Ramos (cell line): ENCODE measurements around the gene RPS6KC1.
"Not testable (repeated sequence)": the region's sequence is repeated elsewhere in the genome, so short reads cannot be mapped to it uniquely, and the experiment has no call there.

ENCODE experiments used
- in situ Hi-C: fragments of 300-500 bp; cut with MboI; formaldehyde crosslinking; loops from one replicate; pipeline ENCODE4 v1.14.3; 2022; ENCODE audit warnings: low sequenced_read_pairs; ENCODE audit not compliant: unreplicated experiment

Gene RPS6KC1

DNA sequence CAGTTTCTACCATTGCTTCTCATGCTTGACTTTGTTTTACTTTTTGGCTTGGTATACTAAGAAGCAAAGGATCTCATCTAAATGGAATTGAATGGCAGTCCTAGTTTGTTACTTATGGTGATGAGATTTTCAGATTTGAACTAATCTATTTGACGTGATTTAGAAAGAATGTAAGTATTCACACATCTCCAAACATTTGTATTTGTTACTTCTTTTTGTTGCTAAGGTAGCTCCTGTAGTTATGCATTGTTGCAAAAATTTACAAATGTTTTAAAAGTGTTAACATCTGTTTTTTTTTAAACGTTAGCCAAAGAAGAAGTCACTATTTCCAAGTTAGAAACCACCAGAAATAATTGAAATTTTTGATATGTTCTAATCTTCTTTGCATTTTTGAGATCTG is 222.5 kb downstream of the RPS6KC1 start:
- in situ Hi-C loops = no loop called here

DNA sequence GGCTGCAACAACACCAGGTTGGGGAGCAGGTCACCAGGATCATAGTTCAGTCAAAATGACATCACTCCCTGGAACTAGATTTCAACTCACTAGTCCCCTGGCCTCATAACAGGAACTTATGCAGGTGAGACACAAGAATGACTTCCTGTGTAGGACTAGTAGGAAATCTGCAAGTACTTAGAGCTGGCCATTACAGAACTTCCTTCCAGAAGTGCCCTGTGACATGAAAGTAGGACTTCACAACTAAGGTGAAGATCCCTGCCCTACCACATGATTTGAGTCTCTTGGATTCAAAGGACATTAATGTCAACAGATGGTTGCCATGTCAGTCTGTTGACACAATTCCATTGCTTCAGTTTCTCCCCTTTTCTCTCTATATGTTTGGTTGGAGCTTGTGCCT is 223.1 kb downstream of the RPS6KC1 start:
- in situ Hi-C loops = no loop called here

DNA sequence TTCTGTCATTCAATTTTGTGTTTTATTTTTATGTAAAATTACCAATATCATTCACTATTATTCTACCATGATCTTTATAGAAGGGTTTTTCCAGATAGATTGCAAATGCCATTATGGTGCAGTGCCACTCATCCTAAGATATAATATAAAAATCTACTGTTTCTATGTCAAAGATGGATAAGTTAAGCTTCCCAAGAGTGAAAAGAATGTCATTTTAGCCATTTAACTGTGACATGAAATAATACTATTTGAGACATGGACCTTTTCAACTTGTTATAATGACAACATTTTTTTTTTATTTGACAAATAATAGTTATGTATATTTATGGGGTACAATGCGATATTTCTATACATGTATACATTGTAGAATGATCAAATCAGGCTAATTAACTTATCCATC is 224.3 kb downstream of the RPS6KC1 start:
- in situ Hi-C loops = no loop called here

DNA sequence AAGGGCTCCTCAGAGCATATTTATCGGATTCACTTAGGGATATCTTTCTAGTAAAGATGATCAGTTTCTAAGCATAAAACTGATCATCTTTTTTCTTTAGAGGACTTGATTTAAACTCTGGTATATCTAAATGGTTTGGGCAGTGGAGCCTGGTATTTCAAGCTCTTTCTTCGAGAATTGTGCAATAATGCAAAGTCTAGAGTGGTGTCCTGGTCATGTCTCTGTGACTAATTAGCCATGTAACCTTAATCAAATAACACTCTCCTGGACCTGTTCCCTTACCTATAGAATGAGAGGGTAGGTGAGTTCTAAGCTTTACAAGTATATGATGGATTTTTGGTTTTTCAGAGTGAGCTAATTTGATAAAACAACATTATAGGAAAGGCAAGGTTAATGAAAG is 225.2 kb downstream of the RPS6KC1 start:
- in situ Hi-C loops = no loop called here

- in situ Hi-C loops = no loop called here
These were observed 226.0 kb downstream of the RPS6KC1 start for GRCh38 chr1:213277036-213277435.

DNA sequence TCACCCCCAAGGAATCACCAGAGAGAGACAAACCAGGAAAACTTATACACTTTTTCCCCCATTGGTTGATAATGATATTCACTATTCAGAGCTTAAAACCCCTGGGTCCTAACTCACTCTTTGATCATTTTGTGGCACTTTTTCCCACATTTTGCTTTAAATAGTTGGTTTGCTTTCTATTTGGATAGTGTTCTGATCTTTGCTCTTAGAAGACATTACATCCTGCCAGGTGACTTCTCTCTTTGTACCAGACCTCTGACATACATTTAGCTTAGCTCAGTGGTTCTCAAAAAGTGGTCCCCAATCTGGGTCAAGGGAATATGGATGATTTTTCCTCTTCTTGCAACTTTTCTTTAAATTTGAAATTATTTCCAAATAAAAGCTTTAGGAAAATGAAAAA is 228.4 kb downstream of the RPS6KC1 start:
- in situ Hi-C loops = no loop called here

GRCh38 chr1:213281640-213282301 is 230.7 kb downstream of the RPS6KC1 start:
- in situ Hi-C loops = no loop called here

- in situ Hi-C loops = no loop called here
These were observed 233.6 kb downstream of the RPS6KC1 start for GRCh38 chr1:213284626-213285025.

DNA sequence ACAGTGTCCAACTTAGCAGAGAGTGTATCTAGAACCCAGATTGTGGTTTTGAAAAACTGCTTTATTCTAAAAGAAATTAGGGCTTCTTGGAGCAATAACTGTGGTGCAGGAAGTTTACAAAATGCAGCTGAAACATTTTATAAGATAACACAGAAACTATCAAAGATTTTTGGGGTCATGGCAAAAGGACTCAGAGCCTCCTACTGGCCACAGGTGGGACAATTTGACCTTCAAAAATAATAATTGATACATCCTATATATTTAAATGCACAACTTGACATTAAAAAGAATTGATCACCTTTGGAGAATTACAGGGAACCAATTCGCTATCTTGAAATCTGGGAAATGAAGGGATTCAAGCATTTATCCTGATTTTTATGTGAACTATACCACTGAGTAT is 235.2 kb downstream of the RPS6KC1 start:
- in situ Hi-C loops = no loop called here

- in situ Hi-C loops = no loop called here
These were observed 236.9 kb downstream of the RPS6KC1 start for GRCh38 chr1:213287987-213288386.

DNA sequence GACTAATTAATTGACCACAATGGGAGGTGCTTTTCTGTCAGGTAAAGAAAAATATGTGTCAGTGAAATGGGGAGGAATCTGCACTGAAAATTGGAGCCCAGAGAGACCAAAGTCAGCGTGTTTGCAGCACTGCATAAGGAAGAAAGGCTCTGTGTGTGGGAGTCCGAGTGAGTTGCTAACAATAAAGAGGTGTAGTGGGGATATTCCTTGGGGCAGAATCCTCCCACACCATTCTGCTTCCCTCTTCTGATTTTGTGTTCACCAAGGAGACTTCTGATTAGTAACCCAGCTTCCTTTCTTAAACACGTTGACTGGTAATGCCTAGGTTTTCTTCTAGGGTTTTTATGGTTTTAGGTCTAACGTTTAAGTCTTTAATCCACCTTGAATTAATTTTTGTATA is 240.5 kb downstream of the RPS6KC1 start:
- in situ Hi-C loops = no loop called here

DNA sequence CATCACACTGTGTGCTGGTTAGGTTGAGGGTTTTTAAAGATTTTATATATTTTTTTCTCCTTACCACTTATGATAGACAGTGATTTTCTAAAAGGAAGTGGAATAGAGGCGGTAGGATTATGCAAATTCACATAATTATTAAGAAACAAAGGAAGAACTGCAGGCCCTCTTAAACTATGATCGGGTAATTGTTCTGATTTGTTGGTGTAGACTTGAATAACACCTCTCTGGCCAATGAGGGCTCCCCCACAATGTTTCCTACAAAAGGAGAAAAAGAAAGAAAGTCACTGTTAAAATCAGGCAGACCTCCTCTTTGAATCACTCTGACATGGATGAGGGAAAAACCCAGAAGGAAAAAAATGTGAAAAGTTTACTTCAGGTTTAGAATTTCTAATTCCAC is 241.6 kb downstream of the RPS6KC1 start:
- in situ Hi-C loops = no loop called here

DNA sequence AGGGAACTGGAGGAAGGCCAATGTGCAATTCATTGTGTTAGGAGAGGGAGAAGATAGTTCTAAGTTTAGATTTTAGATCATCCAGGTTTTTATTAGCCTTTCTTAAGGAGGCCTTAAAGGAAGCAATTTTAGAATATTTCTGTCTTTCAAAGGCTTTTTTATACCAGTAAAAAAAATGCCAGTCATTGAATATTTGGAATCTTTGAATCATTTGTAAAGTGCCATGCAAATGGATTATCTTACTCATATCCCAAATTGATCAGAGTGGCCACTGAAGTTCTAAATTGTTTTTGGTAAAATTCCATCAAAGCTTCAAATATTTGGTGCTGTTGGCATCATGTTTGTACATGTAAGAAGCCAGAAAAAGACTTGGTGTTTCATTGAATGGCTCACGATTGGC is 244.8 kb downstream of the RPS6KC1 start:
- in situ Hi-C loops = no loop called here

GRCh38 chr1:213296558-213296957 is 245.5 kb downstream of the RPS6KC1 start:
- in situ Hi-C loops = no loop called here

DNA sequence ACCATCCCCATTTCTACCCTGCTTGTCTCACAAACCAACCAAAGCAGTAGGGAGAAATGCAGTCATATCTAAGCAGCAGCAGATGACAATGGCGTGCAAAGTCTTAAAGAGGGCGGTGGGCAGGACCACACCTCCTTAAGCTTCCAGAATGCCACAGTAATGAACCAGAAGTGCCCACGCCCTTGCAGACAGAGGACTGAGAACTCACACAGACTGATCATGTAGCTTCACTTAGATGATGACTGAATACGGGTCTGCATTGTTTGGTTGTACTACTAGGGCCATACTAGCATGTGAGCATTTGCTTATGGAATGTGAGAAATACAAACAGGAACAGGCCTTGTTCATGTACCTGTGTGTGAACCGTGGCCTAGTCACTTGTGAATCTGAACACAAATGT is 246.0 kb downstream of the RPS6KC1 start:
- in situ Hi-C loops = no loop called here

DNA sequence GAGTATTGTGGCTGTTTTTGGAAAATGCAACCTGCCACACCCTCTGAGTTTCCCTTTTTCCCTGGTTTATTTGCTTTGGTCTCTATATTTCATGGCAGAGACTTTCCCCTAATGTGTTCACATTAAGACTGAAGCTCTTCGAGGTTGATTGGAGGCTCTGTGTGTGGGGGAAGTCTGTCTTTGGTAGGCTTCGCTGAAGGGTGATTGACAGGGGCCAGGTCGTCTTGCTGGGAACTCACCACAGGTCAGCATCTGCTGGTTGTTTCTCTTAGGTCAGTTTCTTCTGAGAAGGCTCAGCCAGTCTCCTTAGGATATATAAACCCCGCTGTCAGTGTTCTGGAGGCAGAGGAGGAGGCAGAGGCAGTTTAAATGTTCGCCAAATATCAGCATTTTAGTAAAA is 249.4 kb downstream of the RPS6KC1 start:
- in situ Hi-C loops = no loop called here

- in situ Hi-C loops = not testable (repeated sequence)
These were observed 250.5 kb downstream of the RPS6KC1 start for GRCh38 chr1:213301524-213301923.

DNA sequence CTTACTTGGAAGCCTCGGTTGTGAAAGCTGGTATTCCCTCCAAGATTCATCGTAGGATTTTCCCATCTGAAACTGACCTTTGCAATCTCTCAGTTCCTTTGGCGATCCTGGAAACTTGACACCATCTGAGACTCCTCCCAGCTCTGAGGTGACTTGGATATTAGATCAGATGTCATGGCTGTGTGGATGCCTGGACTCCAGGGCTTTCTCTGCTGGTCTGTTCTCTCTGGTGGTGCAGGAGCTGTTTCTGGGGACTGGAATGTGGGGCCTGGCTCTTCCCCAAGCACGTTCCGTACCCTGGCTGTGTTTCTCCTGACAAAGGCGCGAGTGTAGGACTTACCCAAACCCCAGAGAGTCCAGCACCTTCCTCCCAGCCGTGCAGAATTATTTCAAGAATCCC is 252.2 kb downstream of the RPS6KC1 start:
- in situ Hi-C loops = no loop called here

- in situ Hi-C loops = no loop called here
These were observed 264.5 kb downstream of the RPS6KC1 start for GRCh38 chr1:213315571-213315970.

GRCh38 chr1:213318458-213318857 is 267.4 kb downstream of the RPS6KC1 start:
- in situ Hi-C loops = not testable (repeated sequence)

DNA sequence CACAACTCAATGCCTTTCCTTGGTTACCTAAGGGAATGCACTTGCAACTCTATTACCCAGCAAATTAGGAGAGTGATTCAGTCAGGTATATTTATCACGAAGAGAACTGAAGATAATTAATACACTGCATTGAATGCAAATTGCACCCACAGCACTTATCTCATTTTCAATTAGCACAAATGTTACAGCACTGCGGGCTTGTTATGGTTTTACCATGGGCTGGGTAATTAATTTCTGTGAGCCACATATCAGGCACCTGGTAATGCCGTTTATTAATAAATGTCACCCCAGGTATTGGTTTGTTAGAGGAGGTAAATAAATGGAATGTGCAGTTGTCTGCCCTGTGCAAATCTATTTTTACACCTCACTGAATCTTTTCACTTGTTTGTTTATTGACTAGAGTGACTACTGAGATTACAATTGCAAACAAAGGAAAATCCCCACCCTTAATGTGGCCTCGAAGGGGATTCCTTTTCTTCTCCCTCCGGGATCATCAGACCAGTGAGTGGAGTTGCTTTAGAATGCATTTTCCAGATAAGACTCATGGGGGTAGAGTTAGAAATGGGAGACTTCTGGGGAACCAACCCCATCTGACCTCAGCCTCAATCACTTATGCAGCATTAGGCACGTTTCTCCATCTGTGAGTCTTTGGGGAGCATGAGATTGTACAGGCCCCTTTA is 269.3 kb downstream of the RPS6KC1 start:
- in situ Hi-C loops = no loop called here
